Measurements from ENCODE around the gene PTPN11.
A peak's percentile ranks its signal among the peaks of the same experiment; 100 is the strongest.
"Not testable (repeated sequence)": the region's sequence is repeated elsewhere in the genome, so short reads cannot be mapped to it uniquely, and the experiment has no call there.

The PTPN11 gene

DNA sequence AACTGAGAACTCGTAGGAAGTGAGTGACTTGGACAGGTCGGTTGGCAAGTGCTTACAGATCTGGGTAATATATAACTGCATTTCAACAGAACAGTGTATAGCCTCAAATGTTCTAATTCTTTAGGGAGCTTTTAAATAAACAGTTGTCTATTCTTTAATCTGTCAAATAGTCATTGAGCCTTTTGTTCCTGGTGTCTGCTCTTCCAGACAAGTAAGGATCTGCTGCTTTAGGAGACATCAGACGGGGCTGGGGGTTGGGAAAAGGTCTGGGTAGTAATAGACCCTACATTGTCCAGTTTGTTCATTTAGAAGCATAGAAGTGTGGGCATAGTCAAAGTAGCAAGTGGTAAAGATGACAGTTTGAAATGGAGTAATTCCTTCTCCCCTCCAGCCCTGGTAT, 2.0 kb downstream of the PTPN11 start:
- no peak for DNase-seq
- TF ChIP-seq GATA1 (IDR thresholded peaks at IDR 0.05; ENCODE audit: low read depth, low read length) (no peak), POLR2A (IDR thresholded peaks at IDR 0.05; ENCODE audit: low read length) (no peak)

DNA sequence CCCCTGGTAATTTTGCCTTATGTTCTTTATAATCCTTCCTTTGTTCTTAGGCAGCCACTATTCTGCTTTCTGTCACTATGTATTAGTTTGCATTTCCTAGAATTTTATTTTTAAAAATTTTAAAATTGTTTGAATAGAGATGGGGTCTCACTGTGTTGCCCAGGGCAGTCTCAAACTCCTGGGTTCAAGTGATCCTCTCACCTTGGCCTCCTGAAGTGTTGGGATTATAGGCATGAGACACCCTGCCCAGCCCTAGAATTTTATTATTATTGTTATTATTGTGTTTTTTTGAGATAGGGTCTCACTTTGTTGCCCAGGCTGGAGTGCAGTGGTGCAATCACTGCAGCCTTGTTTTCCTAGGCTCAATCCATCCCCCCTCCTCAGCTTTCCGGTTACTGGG, 2.6 kb downstream of the PTPN11 start:
- DNase-seq, result no peak
- TF ChIP-seq POLR2A (IDR thresholded peaks at IDR 0.05; ENCODE audit: low read length) (no peak), GATA1 (IDR thresholded peaks at IDR 0.05; ENCODE audit: low read depth, low read length) (no peak)

DNA sequence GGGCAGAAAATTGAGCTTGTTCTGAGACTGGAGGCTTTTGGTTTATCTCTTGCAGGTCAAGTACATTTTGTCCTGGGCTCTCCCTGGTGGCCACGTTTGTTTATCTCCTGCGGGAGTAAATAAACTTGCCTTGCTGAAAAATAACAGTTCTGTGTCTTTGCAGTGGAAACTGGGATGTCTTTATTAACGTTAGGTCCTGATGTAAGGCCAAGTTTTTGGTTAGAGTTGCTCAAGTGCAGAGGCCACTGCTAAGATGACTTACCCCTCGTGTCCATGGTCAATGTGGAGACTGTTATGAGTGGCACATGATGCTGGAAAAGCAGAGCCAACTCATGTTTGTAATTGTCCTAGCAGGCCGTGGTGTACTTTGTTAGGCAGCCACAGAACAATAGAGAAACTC, 3.8 kb downstream of the PTPN11 start:
- DNase-seq, result no peak
- TF ChIP-seq GATA1 (IDR thresholded peaks at IDR 0.05; ENCODE audit: low read depth, low read length), result no peak
- TF ChIP-seq POLR2A (IDR thresholded peaks at IDR 0.05; ENCODE audit: low read length), result no peak

DNA sequence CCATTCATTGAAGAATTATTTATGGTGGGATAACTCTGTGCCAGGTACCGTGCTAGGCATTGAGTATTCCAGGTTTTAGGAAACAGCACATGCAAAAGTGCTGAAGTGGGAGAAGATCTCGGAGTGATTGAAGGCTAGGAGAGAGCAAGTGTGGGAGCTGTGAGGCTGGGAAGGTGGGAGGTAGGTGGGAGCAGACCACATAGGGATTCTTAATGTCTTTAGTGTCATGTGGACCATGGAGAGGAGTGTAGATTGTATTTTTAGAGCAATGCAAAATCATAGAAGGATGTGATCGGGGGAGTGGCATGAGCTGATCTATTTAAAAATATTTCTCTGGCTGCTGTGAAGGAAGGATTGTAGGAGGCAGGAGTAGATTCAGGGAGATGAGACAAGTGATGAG, 5.4 kb downstream of the PTPN11 start:
- DNase-seq, result no peak
- TF ChIP-seq GATA1 (IDR thresholded peaks at IDR 0.05; ENCODE audit: low read depth, low read length) (no peak), POLR2A (IDR thresholded peaks at IDR 0.05; ENCODE audit: low read length) (no peak)

DNA sequence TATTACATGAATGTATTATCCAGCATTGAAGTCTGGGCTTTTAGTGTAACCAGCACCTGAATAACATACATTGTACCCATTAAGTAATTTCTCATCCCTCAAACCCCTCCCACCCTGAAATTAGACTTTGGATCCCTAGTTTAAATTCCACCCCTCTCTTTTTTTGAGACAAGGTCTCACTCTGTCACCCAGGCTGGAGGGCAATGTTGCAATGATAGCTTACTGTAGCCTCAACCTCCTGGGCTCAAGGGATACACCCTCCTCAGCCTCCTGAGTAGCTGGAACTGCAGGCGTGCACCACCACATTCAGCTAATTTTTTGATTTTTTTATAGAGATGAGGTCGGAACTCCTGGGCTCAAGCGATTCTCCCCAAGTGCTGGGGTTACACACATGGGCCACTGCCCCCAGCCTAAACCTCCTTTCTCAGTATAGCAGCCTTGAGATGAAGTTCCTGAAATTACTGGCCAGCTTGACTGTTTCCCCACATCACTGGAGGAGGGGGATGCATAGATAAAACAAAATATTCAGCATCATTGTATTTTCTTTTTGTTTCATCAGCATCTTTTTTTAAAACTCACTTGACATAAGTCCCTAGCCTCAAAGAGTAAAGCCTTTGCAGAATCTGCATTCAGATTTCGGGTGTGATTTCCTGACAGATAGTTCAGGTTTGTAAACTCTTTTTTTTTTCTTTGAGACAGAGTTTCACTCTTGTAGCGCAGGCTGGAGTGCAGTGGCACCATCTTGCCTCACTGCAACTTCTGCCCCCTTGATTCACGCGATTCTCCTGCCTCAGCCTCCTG, 7.0 kb downstream of the PTPN11 start:
- TF ChIP-seq POLR2A (IDR thresholded peaks at IDR 0.05; ENCODE audit: low read length) (no peak), GATA1 (IDR thresholded peaks at IDR 0.05; ENCODE audit: low read depth, low read length) (no peak)
- DNase-seq, result no peak

DNA sequence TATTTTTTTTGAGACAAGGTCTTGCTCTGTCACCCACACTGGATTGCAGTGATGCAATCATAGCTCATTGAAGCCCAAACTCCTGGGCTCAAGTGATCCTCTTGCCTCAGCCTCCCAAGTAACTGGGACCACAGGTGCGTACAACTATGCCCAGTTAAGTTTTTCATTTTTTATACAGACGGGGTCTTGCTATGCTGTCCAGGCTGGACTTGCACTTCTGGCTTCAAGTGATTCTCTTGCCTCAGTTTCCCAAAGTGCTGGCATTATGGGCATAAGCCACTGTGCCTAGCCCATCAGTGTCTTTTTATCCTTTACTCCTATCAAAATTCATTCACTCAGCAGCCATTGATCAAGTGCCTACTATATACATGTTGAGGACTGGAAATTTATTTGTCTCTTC, 9.0 kb downstream of the PTPN11 start:
- no peak for DNase-seq
- no peak for TF ChIP-seq POLR2A (IDR thresholded peaks at IDR 0.05; ENCODE audit: low read length)

DNA sequence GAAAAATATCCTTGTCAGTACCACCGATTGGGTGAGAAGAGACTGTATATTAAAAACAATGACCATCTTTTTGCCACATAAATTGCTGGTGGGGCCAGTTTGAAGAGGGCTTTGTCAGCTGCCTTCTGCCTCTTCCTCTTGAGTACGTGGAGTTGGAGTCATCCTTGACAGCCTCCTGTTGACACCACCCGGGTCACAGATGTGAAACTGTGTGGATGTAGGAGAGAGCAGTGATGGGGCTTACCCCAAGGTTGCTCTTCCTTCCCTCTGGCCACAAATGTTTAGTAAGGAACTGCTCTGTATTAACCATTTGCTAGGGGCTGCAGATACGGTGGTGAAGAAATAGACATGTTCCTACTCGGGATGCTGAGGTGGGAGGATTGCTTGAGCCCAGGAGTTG, 12.2 kb downstream of the PTPN11 start:
- DNase-seq, result no peak
- TF ChIP-seq GATA1 (IDR thresholded peaks at IDR 0.05; ENCODE audit: low read depth, low read length) (no peak), POLR2A (IDR thresholded peaks at IDR 0.05; ENCODE audit: low read length) (no peak)

DNA sequence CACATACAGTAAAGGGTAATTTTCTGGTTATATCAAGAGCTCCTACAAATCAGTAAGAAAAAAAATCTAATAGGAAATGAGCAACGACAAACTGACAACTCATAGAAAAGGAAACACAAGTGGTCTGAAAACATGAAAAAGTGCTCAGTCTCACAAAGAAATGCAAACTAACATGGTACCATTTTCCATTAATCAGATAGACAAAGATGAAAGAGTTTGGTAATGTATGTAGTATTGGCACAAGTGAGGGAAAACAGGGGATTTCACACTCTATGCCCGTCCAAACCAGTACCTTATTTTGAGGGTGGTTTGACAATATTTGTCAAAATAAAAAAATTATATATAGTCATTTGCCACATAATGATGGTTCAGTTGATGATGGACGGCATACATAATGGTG, 13.2 kb downstream of the PTPN11 start:
- no peak for DNase-seq
- TF ChIP-seq GATA1 (IDR thresholded peaks at IDR 0.05; ENCODE audit: low read depth, low read length) (no peak), POLR2A (IDR thresholded peaks at IDR 0.05; ENCODE audit: low read length) (no peak)

DNA sequence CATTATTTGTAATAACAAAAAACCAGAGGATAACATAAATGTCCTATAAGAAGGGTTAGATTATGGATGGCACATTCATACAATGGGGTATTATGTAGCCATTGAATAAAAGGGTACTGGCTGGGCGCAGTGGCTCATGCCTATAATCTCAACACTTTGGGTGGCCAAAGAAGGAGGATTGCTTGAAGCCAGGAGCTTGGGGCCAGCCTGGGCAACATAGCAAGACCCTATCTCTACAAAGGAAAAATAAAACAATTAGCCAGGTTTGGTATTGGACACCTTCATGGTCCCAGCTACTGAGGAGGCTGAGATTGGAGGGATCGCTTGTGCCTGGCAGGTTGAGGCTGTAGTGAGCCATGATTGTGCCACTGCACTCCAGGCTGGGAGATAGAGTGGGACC, 14.8 kb downstream of the PTPN11 start:
- TF ChIP-seq POLR2A (IDR thresholded peaks at IDR 0.05; ENCODE audit: low read length) (no peak), GATA1 (IDR thresholded peaks at IDR 0.05; ENCODE audit: low read depth, low read length) (no peak)
- DNase-seq, result no peak

DNA sequence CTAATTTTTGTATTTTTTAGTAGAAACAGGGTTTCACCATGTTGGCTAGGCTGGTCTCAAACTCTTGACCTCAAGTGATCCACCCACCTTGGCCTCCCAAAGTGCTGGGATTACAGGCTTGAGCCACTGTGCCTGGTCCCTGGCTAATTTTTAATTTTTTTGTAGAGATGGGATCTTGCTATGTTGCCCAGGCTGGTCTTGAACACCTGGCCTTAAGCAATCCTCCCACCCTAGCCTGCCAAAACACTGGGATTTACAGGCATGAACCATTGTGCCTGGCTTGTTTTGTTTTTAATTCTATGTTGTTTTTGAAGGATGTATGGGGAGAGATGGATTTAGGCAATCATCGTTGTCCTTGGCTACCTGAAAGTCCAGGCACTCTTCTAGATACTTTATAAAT, 19.9 kb downstream of the PTPN11 start:
- not testable (repeated sequence) for DNase-seq

DNA sequence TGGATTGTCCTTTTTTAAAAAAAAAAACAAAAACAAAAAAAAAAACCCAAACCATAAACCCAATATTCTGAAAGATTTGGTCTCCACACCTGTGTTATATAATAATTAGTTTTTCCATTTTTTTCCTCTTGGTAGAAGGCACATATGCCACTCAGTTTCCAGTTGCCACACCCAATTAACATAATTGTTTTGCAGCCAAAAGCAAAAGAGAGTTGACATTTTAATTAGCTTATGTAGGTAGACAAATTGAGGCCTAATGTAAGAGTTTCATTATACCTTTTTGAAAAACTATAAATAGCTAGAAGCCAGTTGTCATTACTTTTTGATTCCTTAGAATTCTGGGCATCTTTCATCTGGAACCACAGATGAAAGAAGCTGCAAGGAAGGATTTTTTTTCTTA, 21.0 kb downstream of the PTPN11 start:
- no peak for DNase-seq
- TF ChIP-seq POLR2A (IDR thresholded peaks at IDR 0.05; ENCODE audit: low read length) (no peak), GATA1 (IDR thresholded peaks at IDR 0.05; ENCODE audit: low read depth, low read length) (no peak)

DNA sequence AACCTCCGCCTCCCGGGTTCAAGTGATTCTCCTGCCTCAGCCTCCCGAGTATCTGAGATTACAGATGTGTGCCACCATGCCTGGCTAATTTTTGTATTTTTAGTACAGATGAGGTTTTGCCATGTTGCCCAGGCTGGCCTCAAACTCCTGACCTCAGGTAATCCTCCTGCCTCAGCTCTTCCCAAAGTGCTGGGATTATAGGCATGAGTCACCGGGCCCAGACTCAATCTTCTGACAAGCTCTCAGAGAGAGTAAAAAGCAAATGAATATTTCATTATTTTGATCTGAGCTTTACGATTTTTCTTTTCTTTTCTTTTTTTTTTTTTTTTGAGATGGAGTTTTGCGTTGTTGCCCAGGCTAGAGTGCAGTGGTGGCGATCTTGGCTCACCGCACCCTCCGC, 21.9 kb downstream of the PTPN11 start:
- DNase-seq, result not testable (repeated sequence)

DNA sequence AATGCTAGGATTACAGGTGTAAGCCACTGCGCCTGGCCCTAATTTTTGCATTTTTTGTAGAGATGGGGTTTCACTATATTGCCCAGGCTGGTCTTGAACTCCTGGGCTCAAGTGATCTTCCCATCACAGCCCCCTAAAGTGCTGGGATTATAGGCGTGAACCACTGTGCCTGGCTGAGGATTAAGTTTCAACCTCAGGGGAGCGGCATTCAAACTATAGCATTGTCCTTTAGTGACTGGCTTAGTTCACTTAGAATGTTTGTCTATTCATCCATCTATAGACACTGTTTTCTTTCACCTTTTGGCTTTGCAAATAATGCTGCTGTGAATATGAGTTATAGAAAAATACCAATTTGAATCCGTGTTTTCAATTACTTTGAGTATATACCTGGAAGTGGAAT, 25.2 kb downstream of the PTPN11 start:
- no peak for TF ChIP-seq GATA1 (IDR thresholded peaks at IDR 0.05; ENCODE audit: low read depth, low read length)
- TF ChIP-seq POLR2A (IDR thresholded peaks at IDR 0.05; ENCODE audit: low read length), result no peak
- no peak for DNase-seq

DNA sequence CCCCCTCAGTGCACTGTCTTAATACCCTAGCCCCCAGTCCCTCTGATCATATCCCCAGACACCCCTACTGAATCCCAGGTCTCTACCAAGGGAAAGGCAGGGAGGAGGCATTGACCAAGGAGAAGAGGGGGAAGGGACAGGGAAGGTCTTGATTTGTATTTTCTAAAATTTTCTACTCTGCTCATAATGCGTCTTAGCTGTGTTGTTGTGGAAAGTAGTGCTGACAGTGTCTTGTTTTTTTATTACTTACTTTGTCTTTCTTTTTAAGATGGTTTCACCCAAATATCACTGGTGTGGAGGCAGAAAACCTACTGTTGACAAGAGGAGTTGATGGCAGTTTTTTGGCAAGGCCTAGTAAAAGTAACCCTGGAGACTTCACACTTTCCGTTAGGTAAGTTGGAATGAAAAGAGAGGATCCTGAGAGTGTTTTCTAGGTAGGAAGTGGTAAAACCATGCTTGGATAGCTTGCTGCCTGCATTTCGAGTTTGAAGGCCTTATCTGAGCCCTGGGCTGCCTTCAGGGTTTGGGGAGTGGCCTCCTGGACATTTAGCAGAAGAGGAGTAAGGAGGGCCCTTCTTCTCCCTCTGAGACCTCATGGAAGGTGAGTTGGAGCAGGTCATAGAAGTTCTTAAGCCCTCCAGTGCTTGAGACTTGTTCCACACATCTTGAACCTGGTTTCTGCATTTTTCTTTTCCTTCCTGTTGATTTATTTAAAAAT, 27.4 kb downstream of the PTPN11 start:
- peak; percentile 41 to 56 for DNase-seq
- TF ChIP-seq GATA1 (IDR thresholded peaks at IDR 0.05; ENCODE audit: low read depth, low read length) (no peak), POLR2A (IDR thresholded peaks at IDR 0.05; ENCODE audit: low read length) (no peak)

DNA sequence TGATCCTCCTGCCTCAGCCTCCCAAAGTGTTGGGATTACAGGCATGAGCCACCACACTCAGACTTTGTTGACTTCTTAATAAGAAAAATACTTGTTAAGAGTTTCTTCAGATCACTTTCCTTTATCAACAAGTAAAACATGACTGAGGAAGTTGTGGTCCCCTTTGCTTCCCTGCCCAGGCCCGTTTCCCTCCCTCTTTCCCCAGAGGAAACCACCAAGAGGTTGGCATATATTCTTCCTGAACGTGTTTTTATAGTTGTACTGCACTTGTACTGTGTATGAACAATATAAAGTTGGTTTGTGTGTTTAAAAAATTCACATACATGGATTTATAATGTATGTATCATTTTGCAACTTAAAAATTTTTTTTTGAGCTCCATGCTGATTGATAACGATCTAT, 28.4 kb downstream of the PTPN11 start:
- no peak for TF ChIP-seq POLR2A (IDR thresholded peaks at IDR 0.05; ENCODE audit: low read length)
- no peak for DNase-seq

DNA sequence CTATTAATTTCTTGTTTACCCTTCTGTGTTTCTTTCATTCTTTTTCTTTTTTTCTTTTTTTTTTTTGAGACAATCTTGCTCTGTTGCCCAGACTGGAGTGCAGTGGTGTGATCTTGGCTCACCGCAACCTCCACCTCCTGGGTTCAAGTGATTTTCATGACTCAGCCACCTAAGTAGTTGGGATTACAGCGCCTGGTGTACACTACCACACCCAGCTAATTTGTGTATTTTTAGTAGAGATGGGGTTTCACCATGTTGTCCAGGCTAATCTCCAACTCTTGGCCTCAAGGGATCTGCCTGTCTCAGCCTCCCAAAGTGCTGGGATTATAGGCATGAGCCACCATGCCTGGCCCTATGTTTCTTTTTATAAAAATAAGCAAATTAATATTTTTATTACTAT, 29.4 kb downstream of the PTPN11 start:
- DNase-seq, result not testable (repeated sequence)

All from erythroblast (primary cell).